CD14-positive monocyte (primary cell): ENCODE measurements around the gene WNT5A. TPM values are rescaled to one million over a fixed set of nuclear protein-coding genes. Genes with fewer than 3 reads are reported as not detected.

Source experiments
- DNase-seq, 3 donors: peaks; one replicate each; pipeline ENCODE4 v3.0.0-alpha.2; 2011 to 2022
- H2AFZ ChIP-seq: 2 replicates; pipeline ENCODE4 v1.6.0; 2012; ENCODE audit warnings: mild to moderate bottlenecking, low read depth, low read length, inconsistent platforms; ENCODE audit not compliant: insufficient read depth, poor library complexity, severe bottlenecking
- H3K27ac ChIP-seq, 2 donors: 1 replicate in 1 of 2; 2 replicates in 1 of 2; pipeline ENCODE4 v1.5.1; 2012 to 2013; ENCODE audit warnings: low read length in 2 of 2, control low read depth in 1 of 2, inconsistent platforms in 1 of 2, low read depth in 1 of 2, mild to moderate bottlenecking in 1 of 2
- H3K27me3 ChIP-seq, 2 donors: one replicate each; pipeline versions ENCODE4 v1.6.0 to v1.6.1; 2011 to 2013; ENCODE audit warnings: low read length in 2 of 2; ENCODE audit not compliant: control insufficient read depth in 2 of 2, insufficient read depth in 2 of 2
- H3K36me3 ChIP-seq, 2 donors: replicated peaks in 1 of 2; 1 replicate in 1 of 2; 2 replicates in 1 of 2; pipeline versions ENCODE4 v1.5.1 to v1.6.1; 2012 to 2013; ENCODE audit warnings: low read length in 2 of 2, control low read depth in 1 of 2, inconsistent platforms in 1 of 2, mild to moderate bottlenecking in 1 of 2; ENCODE audit not compliant: insufficient read depth in 2 of 2, control insufficient read depth in 1 of 2
- H3K4me1 ChIP-seq, 2 donors: 1 replicate in 1 of 2; 2 replicates in 1 of 2; pipeline versions ENCODE4 v1.5.1 to v1.6.1; 2012 to 2013; ENCODE audit warnings: low read length in 2 of 2, control low read depth in 1 of 2, inconsistent platforms in 1 of 2, mild to moderate bottlenecking in 1 of 2, moderate library complexity in 1 of 2; ENCODE audit not compliant: insufficient read depth in 2 of 2, control insufficient read depth in 1 of 2
- H3K4me2 ChIP-seq: replicated peaks from 2 replicates; pipeline ENCODE3; 2012; ENCODE audit warnings: low read length, moderate library complexity, mild to moderate bottlenecking; ENCODE audit not compliant: poor library complexity, severe bottlenecking; ENCODE audit errors: extremely low read depth
- H3K4me3 ChIP-seq, 3 experiments: fragments of 200-600 bp in 1 of 3; sonication (generic) in 1 of 3; replicated peaks in 1 of 3; 1 replicate in 2 of 3; 2 replicates in 1 of 3; pipeline ENCODE4 v1.5.1; 2011 to 2013; ENCODE audit warnings: low read length in 3 of 3, mild to moderate bottlenecking in 3 of 3, control low read depth in 2 of 3, low read depth in 2 of 3, inconsistent platforms in 1 of 3, moderate library complexity in 1 of 3
- H3K79me2 ChIP-seq: 2 replicates; pipeline ENCODE4 v1.6.0; 2012; ENCODE audit warnings: mild to moderate bottlenecking, control low read depth, inconsistent platforms, low read length, moderate library complexity; ENCODE audit not compliant: insufficient read depth
- H3K9ac ChIP-seq: 2 replicates; pipeline ENCODE4 v1.6.0; 2017; ENCODE audit warnings: low read length, mild to moderate bottlenecking; ENCODE audit not compliant: insufficient read depth, poor library complexity, severe bottlenecking
- H3K9me3 ChIP-seq, 2 donors: replicated peaks in 1 of 2; 1 replicate in 1 of 2; 2 replicates in 1 of 2; pipeline versions ENCODE4 v1.5.1 to v1.6.1; 2012 to 2013; ENCODE audit warnings: low read length in 2 of 2, control low read depth in 1 of 2; ENCODE audit not compliant: control insufficient read depth in 1 of 2, insufficient read depth in 1 of 2
- H4K20me1 ChIP-seq: 2 replicates; pipeline ENCODE4 v1.6.0; 2012; ENCODE audit warnings: mild to moderate bottlenecking, low read length, control low read depth, moderate library complexity; ENCODE audit not compliant: insufficient read depth
- H3K27ac Mint-ChIP-seq, 7 donors: one replicate each; pipeline ENCODE4 v1.8.0; 2020; ENCODE audit warnings: mild to moderate bottlenecking in 7 of 7, mixed read lengths in 7 of 7, moderate library complexity in 6 of 7, inconsistent platforms in 2 of 7
- H3K27me3 Mint-ChIP-seq, 3 donors: one replicate each; pipeline ENCODE4 v1.8.0; 2021 to 2022; ENCODE audit warnings: low read depth in 3 of 3, mild to moderate bottlenecking in 3 of 3, mixed read lengths in 3 of 3, moderate library complexity in 3 of 3, inconsistent platforms in 1 of 3
- H3K36me3 Mint-ChIP-seq, 2 donors: one replicate each; pipeline ENCODE4 v1.8.0; 2020; ENCODE audit warnings: mixed read lengths in 2 of 2, inconsistent platforms in 1 of 2, mild to moderate bottlenecking in 1 of 2
- H3K4me1 Mint-ChIP-seq: one replicate; pipeline ENCODE4 v1.8.0; 2020; ENCODE audit warnings: mild to moderate bottlenecking, mixed read lengths
- H3K4me3 Mint-ChIP-seq, 2 donors: one replicate each; pipeline ENCODE4 v1.8.0; 2020; ENCODE audit warnings: mild to moderate bottlenecking in 2 of 2, mixed read lengths in 2 of 2, moderate library complexity in 1 of 2
- H3K9me3 Mint-ChIP-seq, 7 donors: one replicate each; pipeline ENCODE4 v1.8.0; 2020 to 2022; ENCODE audit warnings: mixed read lengths in 7 of 7, mild to moderate bottlenecking in 6 of 7, moderate library complexity in 6 of 7, inconsistent platforms in 2 of 7
- CTCF ChIP-seq: fragments of 200-600 bp; IDR thresholded peaks from one replicate; pipeline ENCODE4 v1.8.0; 2022; ENCODE audit warnings: antibody characterized with exemption, mild to moderate bottlenecking
- WGBS: methylation state at CpG from one replicate; pipeline ENCODE4 v1.1.5; 2013; ENCODE audit warnings: missing lambda C conversion rate; ENCODE audit not compliant: insufficient coverage; 5-methylcytosine and 5-hydroxymethylcytosine counted together
- intact Hi-C, 2 donors: fragments of 100-400 bp; cut with micrococcal nuclease; formaldehyde crosslinking; loops; one replicate each; pipeline versions ENCODE4 v1.15.0 to v1.15.1; 2023
- polyA plus RNA-seq, 3 donors: library from polyadenylated mRNA; depleted of rRNA in 1 of 3; unstranded in 2 of 3; stranded (reverse) in 1 of 3; fragments of 300-500 nt in 2 of 3; fragments of >200 nt in 1 of 3; fragmentation: Illumina TruSeq in 2 of 3; gene quantifications; 1 replicate in 2 of 3; 2 replicates in 1 of 3; pipeline ENCODE4 v1.2.3, GENCODE V29; 2012 to 2021

Gene WNT5A
- polyA plus RNA-seq, 3 donors, result 0.01 to 0.03 TPM; not detected in 1

GRCh38 chr3:55461896-55462295, 25.2 kb downstream of the WNT5A start:
- WGBS, result 100% methylated on average over 1 of the region's 1 CpG

GRCh38 chr3:55459838-55460237, 27.3 kb downstream of the WNT5A start:
- H3K9me3 Mint-ChIP-seq, result peaks cover 0 to 2% (median 0%) of the 10 kb centered on the region in 7 donors
- H3K4me1 Mint-ChIP-seq, result no peaks in the 10 kb centered on the region
- Histone ChIP-seq H2AFZ (no peak overlapping the region), H3K4me1 (no peaks in the 10 kb centered on the region), H3K9ac (no peak overlapping the region), H3K4me3 (no peak overlapping the region), H3K27me3 (no peaks in the 10 kb centered on the region), H3K4me2 (no peak overlapping the region), H3K9me3 (no peaks in the 10 kb centered on the region), H4K20me1 (no peaks in the 10 kb centered on the region), H3K36me3 (no peaks in the 10 kb centered on the region), H3K27ac (no peak overlapping the region), H3K79me2 (no peaks in the 10 kb centered on the region)
- no peak overlapping the region for H3K4me3 Mint-ChIP-seq
- peaks cover 0 to 3% (median 2%) of the 10 kb centered on the region in 3 donors for H3K27me3 Mint-ChIP-seq
- intact Hi-C loops, result no loop called here
- no peak overlapping the region for H3K27ac Mint-ChIP-seq
- no peaks in the 10 kb centered on the region for H3K36me3 Mint-ChIP-seq
- DNase-seq, result no peak
- TF ChIP-seq CTCF, result no peak

More at GRCh38 chr3:55461896-55462295, 25.2 kb downstream of the WNT5A start:
- Mint-ChIP-seq H3K36me3 (no peaks in the 10 kb centered on the region), H3K9me3 (peaks cover 0 to 2% (median 0%) of the 10 kb centered on the region in 7 donors), H3K4me1 (no peaks in the 10 kb centered on the region), H3K27ac (no peak overlapping the region), H3K4me3 (no peak overlapping the region), H3K27me3 (peaks cover 0 to 4% (median 2%) of the 10 kb centered on the region in 3 donors)
- Histone ChIP-seq H2AFZ (no peak overlapping the region), H3K27ac (no peak overlapping the region), H3K36me3 (no peaks in the 10 kb centered on the region), H3K4me2 (no peak overlapping the region), H3K4me3 (no peak overlapping the region), H4K20me1 (no peaks in the 10 kb centered on the region), H3K9me3 (no peaks in the 10 kb centered on the region), H3K79me2 (no peaks in the 10 kb centered on the region), H3K4me1 (no peaks in the 10 kb centered on the region), H3K9ac (no peak overlapping the region), H3K27me3 (no peaks in the 10 kb centered on the region)
- no peak for TF ChIP-seq CTCF
- intact Hi-C loops, result no loop called here
- DNase-seq, result no peak
